ENCODE measurements around the gene PNPLA3. TPM values are rescaled to one million over a fixed set of nuclear protein-coding genes. Genes with fewer than 3 reads are reported as not detected.
"Not testable (repeated sequence)": the region's sequence is repeated elsewhere in the genome, so short reads cannot be mapped to it uniquely, and the experiment has no call there.

PNPLA3 gene
- total and polyA plus RNA-seq, 2 experiments from 2014 or later: 17.1 to 17.3 TPM

GRCh38 chr22:43901976-43902643 is 21.5 kb upstream of the PNPLA3 start:
- no peak overlapping the region for H3K4me2 ChIP-seq
- no peak overlapping the region for H3K4me3 ChIP-seq
- no peak for DNase-seq (ENCODE audit: low spot score)
- no peaks in the 10 kb centered on the region for H3K9me2 ChIP-seq (replicated peaks; ENCODE audit: insufficient read depth)
- no peaks in the 10 kb centered on the region for H3K9me3 ChIP-seq (ENCODE audit: low read depth)
- no peak overlapping the region for H3K27ac ChIP-seq
- H3K4me1 ChIP-seq (ENCODE audit: insufficient read depth): no peaks in the 10 kb centered on the region
- H3K27me3 ChIP-seq: no peaks in the 10 kb centered on the region
- H3K79me2 ChIP-seq: no peaks in the 10 kb centered on the region
- H2AFZ ChIP-seq: no peak overlapping the region
- 71% methylated on average over 5 of the region's 5 CpGs for WGBS (ENCODE audit: low lambda C conversion rate, missing lambda C conversion rate)
- H4K20me1 ChIP-seq (ENCODE audit: insufficient read depth, poor library complexity, severe bottlenecking): no peaks in the 10 kb centered on the region
- no peaks in the 10 kb centered on the region for H3K36me3 ChIP-seq (replicated peaks; ENCODE audit: insufficient read depth, low read depth)
- no peak for TF ChIP-seq EZH2phosphoT487 (IDR thresholded peaks at IDR 0.05; ENCODE audit: low read depth, severe bottlenecking, unreplicated experiment)
- TF ChIP-seq EZH2 (IDR thresholded peaks at IDR 0.05; ENCODE audit: borderline replicate concordance): no peak
- no peak for TF ChIP-seq CTCF (IDR thresholded peaks at IDR 0.05; ENCODE audit: poor library complexity)

- not testable (repeated sequence) for H3K4me2 ChIP-seq; H3K79me2 ChIP-seq; H3K4me1 ChIP-seq (ENCODE audit: insufficient read depth); H4K20me1 ChIP-seq (ENCODE audit: insufficient read depth, poor library complexity, severe bottlenecking); H3K4me3 ChIP-seq; H3K9me3 ChIP-seq (ENCODE audit: low read depth); H3K36me3 ChIP-seq (replicated peaks; ENCODE audit: insufficient read depth, low read depth); H3K9me2 ChIP-seq (replicated peaks; ENCODE audit: insufficient read depth); H2AFZ ChIP-seq; H3K27ac ChIP-seq; DNase-seq (ENCODE audit: low spot score); H3K27me3 ChIP-seq
- WGBS (ENCODE audit: low lambda C conversion rate, missing lambda C conversion rate): 84% methylated on average over 12 of the region's 12 CpGs
These were observed 20.6 kb upstream of the PNPLA3 start for GRCh38 chr22:43903033-43903432.

- TF ChIP-seq CTCF (IDR thresholded peaks at IDR 0.05; ENCODE audit: poor library complexity): peak; percentile 27
- not testable (repeated sequence) for H3K4me1 ChIP-seq (ENCODE audit: insufficient read depth); H3K36me3 ChIP-seq (replicated peaks; ENCODE audit: insufficient read depth, low read depth); H4K20me1 ChIP-seq (ENCODE audit: insufficient read depth, poor library complexity, severe bottlenecking); DNase-seq (ENCODE audit: low spot score); H3K79me2 ChIP-seq; H2AFZ ChIP-seq; H3K27ac ChIP-seq; H3K9me3 ChIP-seq (ENCODE audit: low read depth); H3K9me2 ChIP-seq (replicated peaks; ENCODE audit: insufficient read depth); H3K4me2 ChIP-seq; H3K4me3 ChIP-seq; H3K27me3 ChIP-seq
- WGBS (ENCODE audit: low lambda C conversion rate, missing lambda C conversion rate): 40% methylated on average over 12 of the region's 12 CpGs
These were observed 19.2 kb upstream of the PNPLA3 start for GRCh38 chr22:43904412-43904811.

GRCh38 chr22:43905681-43906080 is 17.9 kb upstream of the PNPLA3 start:
- Histone ChIP-seq H3K79me2 (no peaks in the 10 kb centered on the region), H3K9me2 (replicated peaks; ENCODE audit: insufficient read depth) (no peaks in the 10 kb centered on the region), H3K4me1 (ENCODE audit: insufficient read depth) (no peaks in the 10 kb centered on the region), H4K20me1 (ENCODE audit: insufficient read depth, poor library complexity, severe bottlenecking) (no peaks in the 10 kb centered on the region), H3K4me2 (no peak overlapping the region), H3K4me3 (no peak overlapping the region), H2AFZ (no peak overlapping the region), H3K36me3 (replicated peaks; ENCODE audit: insufficient read depth, low read depth) (no peaks in the 10 kb centered on the region), H3K27me3 (peaks cover 2% of the 10 kb centered on the region), H3K9me3 (ENCODE audit: low read depth) (no peaks in the 10 kb centered on the region), H3K27ac (no peak overlapping the region)
- WGBS (ENCODE audit: low lambda C conversion rate, missing lambda C conversion rate): 70% methylated on average over 7 of the region's 7 CpGs
- no peak for DNase-seq (ENCODE audit: low spot score)
- no peak for TF ChIP-seq EZH2 (IDR thresholded peaks at IDR 0.05; ENCODE audit: borderline replicate concordance)
- no peak for TF ChIP-seq CTCF (IDR thresholded peaks at IDR 0.05; ENCODE audit: poor library complexity)
- TF ChIP-seq EZH2phosphoT487 (IDR thresholded peaks at IDR 0.05; ENCODE audit: low read depth, severe bottlenecking, unreplicated experiment): no peak

Data from hepatocyte (in vitro differentiated cells).